GM18499 (cell line): ENCODE measurements around the gene TIMM44.

Experiments used
- ATAC-seq: cut with Tn5 transposase; IDR thresholded peaks from one replicate; pipeline ENCODE4 v1.9.1; 2021; ENCODE audit warnings: moderate number of reproducible peaks; ENCODE audit not compliant: insufficient read depth, unreplicated experiment

TIMM44 gene

GRCh38 chr19:7916103-7916954, 27.1 kb downstream of the TIMM44 start:
- ATAC-seq: no peak

- ATAC-seq: no peak
Observed at GRCh38 chr19:7915250-7916102, 28.0 kb downstream of the TIMM44 start.

- no peak for ATAC-seq
Observed at GRCh38 chr19:7914598-7915045, 28.8 kb downstream of the TIMM44 start, which contains the start of gene TGFBR3L. Gene TGFBR3L, plus strand, starts transcription at chr19:7914830.

- no peak for ATAC-seq
Observed at GRCh38 chr19:7914099-7914498, 29.4 kb downstream of the TIMM44 start.

- no peak for ATAC-seq
Observed at GRCh38 chr19:7913652-7914051, 29.8 kb downstream of the TIMM44 start.

GRCh38 chr19:7912697-7913564, 30.5 kb downstream of the TIMM44 start:
- ATAC-seq: no peak

GRCh38 chr19:7912144-7912696, 31.2 kb downstream of the TIMM44 start:
- ATAC-seq: no peak

GRCh38 chr19:7911508-7912143, 31.8 kb downstream of the TIMM44 start:
- ATAC-seq: no peak

- ATAC-seq: no peak
Observed at GRCh38 chr19:7910321-7911161, 32.9 kb downstream of the TIMM44 start.

- no peak for ATAC-seq
Observed at GRCh38 chr19:7909471-7910067, 33.9 kb downstream of the TIMM44 start.

- ATAC-seq: no peak
Observed at GRCh38 chr19:7908742-7909461, 34.6 kb downstream of the TIMM44 start.

GRCh38 chr19:7908078-7908699, 35.3 kb downstream of the TIMM44 start:
- ATAC-seq: no peak

- no peak for ATAC-seq
Observed at GRCh38 chr19:7907544-7907943, 35.9 kb downstream of the TIMM44 start.

GRCh38 chr19:7907122-7907521, 36.3 kb downstream of the TIMM44 start:
- no peak for ATAC-seq

- no peak for ATAC-seq
Observed at GRCh38 chr19:7905859-7906258, 37.6 kb downstream of the TIMM44 start.

GRCh38 chr19:7905268-7905667, 38.2 kb downstream of the TIMM44 start:
- no peak for ATAC-seq
